ENCODE data around the gene BICD2.

GRCh38 chr9:92719028-92719647 is 45.5 kb downstream of the BICD2 start:
- TF ChIP-seq CTCF (IDR thresholded peaks at IDR 0.05) (no peak), POLR2A (IDR thresholded peaks at IDR 0.05) (no peak)

Measured in adrenal gland (tissue), 5 donors.